ENCODE measurements around the gene BCAS3.
"Not testable (repeated sequence)": the region's sequence is repeated elsewhere in the genome, so short reads cannot be mapped to it uniquely, and the experiment has no call there.

BCAS3 gene

GRCh38 chr17:61420745-61421398 lies 743.2 kb downstream of the BCAS3 start:
- DNase-seq = no peak

GRCh38 chr17:61421460-61421859 lies 743.8 kb downstream of the BCAS3 start:
- no peak for DNase-seq

DNA sequence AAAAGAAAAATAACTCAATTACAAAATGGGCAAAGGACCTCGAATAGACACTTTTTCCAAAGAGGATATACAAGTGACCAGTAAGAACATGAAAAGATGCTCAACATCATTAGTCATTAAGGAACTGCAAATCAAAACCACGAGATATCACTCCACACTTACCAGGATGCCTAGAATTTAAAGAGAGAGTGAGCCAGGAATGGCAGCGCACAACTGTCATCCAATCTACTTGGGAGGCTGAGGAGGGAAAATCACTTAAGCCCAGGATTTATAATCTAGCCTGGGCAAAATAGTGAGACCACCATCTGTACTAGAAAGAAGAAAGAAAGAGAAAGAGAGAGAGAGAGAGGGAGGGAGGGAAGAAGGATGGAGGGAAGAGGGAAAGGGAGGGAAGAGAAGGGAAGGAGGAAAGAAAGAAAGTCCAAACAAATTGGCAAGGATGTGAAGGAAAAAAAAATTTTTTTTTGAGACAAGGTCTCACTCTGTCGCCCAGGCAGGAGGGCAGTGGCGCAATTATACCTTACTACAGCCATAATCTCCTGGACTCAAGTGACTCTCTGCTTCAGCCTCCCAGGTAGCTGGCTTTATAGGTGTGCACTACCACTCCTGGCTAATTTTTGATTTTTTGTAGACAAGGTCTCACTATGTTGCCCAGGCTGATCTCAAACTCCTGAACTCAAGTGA lies 744.6 kb downstream of the BCAS3 start:
- DNase-seq = no peak

DNA sequence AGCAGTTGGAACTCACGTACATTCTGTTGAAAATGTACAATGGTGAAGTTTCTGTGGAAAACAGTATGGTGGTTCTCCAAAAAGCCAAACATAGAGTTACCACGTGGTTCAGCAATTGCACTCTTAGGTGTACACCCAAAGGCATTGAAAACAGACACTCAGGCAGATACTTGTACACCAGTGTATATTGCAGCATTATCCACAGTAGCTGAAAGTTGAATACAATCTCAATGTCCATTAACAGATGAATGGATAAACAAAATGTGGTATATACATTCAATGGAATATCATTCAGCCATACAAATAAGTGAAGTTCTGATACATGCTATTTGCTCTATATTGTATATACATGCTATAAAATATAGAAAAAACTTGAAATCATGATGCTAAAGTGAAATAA lies 745.2 kb downstream of the BCAS3 start:
- no peak for DNase-seq

GRCh38 chr17:61423967-61424649 lies 746.5 kb downstream of the BCAS3 start:
- no peak for DNase-seq

GRCh38 chr17:61425682-61426481 lies 748.2 kb downstream of the BCAS3 start:
- DNase-seq = no peak

- no peak for DNase-seq
Measured at GRCh38 chr17:61426482-61427304, 749.0 kb downstream of the BCAS3 start.

DNA sequence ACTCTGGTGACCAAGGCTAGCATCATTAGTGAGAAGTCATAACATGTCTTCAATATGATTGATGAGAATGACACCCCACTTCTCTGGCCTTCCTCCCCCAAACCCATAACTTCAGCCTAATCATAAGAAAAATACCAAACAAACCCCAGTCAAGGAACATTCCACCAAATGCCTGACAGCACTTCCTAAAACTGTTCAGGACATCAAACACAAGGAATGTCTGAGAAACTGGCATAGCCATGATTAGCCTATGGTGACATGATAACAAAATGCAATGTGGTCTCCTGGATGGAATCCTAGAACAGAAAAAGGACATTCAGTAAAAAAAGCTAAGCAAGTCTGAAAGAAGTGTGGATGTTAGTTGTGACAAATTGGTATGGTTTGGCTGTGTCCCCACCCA lies 749.9 kb downstream of the BCAS3 start:
- no peak for DNase-seq

DNA sequence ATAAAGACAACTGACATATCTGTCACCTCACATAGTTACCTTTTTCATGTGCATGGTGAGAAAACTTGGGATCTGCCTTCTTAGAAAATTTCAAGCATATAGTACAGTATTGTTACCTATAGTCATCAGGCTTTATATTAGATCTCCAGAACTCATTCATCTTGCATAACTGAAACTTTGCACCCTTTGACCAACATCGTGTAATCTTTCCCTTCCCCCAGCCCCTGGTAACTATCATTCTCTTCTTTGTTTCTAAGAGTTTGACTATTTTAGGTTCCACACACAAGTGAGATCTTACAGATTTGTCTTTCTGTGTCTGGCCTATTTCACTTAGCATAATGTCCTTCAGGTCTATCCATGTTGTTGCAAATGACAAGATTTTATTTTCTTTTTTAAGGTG lies 751.6 kb downstream of the BCAS3 start:
- no peak for DNase-seq

DNA sequence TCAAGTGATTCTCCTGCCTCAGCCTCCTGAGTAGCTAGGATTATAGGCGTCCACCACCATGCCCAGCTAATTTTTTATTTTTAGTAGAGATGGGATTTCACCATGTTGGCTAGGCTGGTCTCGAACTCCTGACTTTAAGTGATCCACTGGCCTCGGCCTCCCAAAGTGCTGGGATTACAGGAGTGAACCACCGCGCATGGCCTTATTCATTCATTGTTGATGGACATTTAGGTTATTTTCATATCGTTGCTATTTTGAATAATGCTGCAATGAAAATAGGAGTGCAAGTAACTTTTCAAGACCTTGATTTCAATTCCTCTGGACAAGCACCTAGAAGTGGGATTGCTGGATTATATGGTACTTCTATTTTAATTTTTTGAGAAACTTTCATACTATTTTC lies 752.2 kb downstream of the BCAS3 start:
- DNase-seq = not testable (repeated sequence)

DNA sequence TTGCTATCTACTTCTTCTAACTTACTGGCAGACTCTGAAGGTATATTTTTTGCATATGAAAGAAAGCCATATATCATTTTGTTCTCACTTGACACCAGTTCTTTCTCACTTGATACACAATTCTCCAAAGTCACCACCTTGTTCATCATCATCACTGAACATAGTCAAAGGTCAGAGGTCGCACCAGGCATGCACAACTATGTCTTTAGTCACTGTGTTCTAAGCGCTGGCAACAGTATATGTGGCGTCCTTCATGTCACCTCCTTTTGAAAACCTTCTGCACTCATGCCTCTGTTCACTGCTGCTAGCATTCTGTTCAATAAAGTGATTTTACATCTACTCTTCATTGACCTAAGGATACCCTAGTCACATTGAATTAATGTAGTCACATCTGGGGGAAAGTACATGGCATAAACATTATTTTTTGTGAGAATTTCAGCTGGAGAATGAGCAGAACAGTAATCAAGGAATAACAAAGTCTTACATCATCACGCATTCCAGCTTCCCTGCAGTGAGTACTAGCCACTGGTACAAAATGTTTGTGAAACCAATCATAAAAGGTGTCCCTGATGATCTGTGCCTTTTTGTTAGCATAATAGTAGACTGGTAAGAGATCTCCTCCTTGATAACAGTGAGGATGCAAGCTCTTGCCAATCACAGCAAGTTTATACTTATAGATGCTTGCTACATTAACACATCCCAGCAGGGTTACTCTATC lies 754.1 kb downstream of the BCAS3 start:
- DNase-seq = no peak

DNA sequence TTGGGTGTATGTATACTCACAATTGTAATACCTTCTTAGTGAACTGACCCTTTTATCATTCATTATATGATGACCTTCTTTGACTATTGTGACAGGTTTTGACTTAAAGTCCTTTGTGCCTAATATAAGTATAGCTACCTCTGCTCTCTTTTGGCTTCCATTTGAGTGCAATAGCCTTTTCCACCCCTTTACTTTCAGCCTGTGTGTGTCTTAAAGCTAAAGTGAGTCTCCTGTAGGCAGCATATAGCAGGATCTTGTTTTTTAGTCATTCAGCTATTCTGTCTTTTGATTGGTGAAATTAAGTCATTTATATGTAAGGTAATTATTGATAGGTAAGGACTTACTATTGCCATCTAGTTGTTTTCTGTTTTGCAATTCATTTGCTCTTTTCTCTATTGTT lies 758.6 kb downstream of the BCAS3 start:
- no peak for DNase-seq

DNA sequence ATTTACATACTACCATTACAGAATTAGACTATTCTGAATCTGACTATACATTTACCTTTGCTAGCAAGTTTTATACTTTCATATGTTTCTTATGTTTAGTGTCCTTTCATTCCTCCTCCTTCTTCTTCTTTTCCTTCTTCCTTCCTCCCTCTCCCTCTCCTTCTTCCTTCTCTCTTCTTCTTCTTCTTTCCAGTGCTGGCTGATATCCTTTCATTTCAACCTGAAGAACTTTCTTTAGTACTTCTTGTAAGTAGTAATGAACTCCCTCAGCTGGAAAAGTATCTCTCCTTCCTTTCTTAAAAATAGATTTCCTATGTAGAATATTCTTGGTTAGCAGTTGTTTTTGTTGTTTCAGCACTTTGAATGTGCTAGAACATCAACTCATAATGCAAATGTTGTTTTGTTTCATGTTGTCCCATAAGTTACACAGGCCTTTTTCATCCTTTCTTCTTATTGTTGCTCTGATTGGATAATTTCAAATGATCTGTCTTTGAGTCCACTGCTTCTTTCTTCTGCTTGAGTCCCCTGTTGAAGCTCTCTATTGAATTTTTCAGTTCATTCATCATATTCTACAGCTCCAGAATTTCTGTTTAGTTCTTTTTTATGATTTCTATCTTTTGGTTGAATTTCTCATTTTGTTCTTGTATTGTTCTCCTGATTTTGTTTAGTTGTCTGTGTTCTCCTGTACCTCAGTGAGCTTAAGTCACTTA lies 759.5 kb downstream of the BCAS3 start:
- no peak for DNase-seq

DNA sequence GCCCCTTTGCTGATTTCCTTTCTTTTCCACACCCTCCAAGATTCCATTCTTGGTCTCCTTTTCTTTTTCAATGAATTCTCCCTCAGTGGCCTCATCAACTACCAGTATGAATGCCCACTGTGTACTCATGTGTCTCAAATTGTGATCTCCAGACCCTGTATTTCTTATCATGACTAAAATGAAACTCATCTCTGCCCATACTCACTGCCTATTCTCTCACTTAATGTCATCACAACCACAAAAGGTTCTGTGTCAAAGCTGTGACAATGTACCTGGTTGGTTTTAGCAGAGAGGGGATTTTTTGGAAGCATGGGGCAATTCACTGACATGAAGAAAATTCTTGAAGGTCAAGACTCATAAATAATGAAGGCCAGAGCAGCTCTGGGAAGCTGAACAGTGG lies 763.0 kb downstream of the BCAS3 start:
- no peak for DNase-seq

GRCh38 chr17:61441507-61441906 lies 763.9 kb downstream of the BCAS3 start:
- not testable (repeated sequence) for DNase-seq

- DNase-seq = no peak
Measured at GRCh38 chr17:61442136-61442775, 764.6 kb downstream of the BCAS3 start.
